ENCODE measurements around the gene ZNRF3. TPM values are rescaled to one million over a fixed set of nuclear protein-coding genes. Genes with fewer than 3 reads are reported as not detected.
"Not testable (repeated sequence)": the region's sequence is repeated elsewhere in the genome, so short reads cannot be mapped to it uniquely, and the experiment has no call there.

ZNRF3 gene
- 10 to 100 TPM; 26.9 to 28.8 (median 27.6) TPM for polyA plus RNA-seq (ENCODE audit: insufficient read length in 3 of 3)

- DNase-seq (ENCODE audit: low read depth in 3 of 3, low spot score in 2 of 3): peak; percentile 64 to 80 (median 78)
Observed at GRCh38 chr22:28882878-28883656, at the start of gene ZNRF3. ZNRF3 (plus strand) TSS chr22:28883572; CDS start chr22:28883767, 195 bp downstream.

- DNase-seq (ENCODE audit: low read depth in 3 of 3, low spot score in 2 of 3): no peak
Observed at GRCh38 chr22:28835630-28836189, 47.7 kb upstream of the ZNRF3 start.

- no peak for DNase-seq (ENCODE audit: low read depth in 3 of 3, low spot score in 2 of 3)
Observed at GRCh38 chr22:28837640-28838039, 45.7 kb upstream of the ZNRF3 start.

GRCh38 chr22:28838971-28839370 is 44.4 kb upstream of the ZNRF3 start:
- no peak for DNase-seq (ENCODE audit: low read depth in 3 of 3, low spot score in 2 of 3)

- DNase-seq (ENCODE audit: low read depth in 3 of 3, low spot score in 2 of 3): no peak
Observed at GRCh38 chr22:28841111-28841510, 42.3 kb upstream of the ZNRF3 start.

GRCh38 chr22:28843633-28844032 is 39.7 kb upstream of the ZNRF3 start:
- DNase-seq (ENCODE audit: low read depth in 3 of 3, low spot score in 2 of 3): no peak

- not testable (repeated sequence) for DNase-seq (ENCODE audit: low read depth in 3 of 3, low spot score in 2 of 3)
Observed at GRCh38 chr22:28844277-28844676, 39.1 kb upstream of the ZNRF3 start.

GRCh38 chr22:28846994-28847393 is 36.4 kb upstream of the ZNRF3 start:
- no peak for DNase-seq (ENCODE audit: low read depth in 3 of 3, low spot score in 2 of 3)

GRCh38 chr22:28855355-28856094 is 27.8 kb upstream of the ZNRF3 start:
- peak; percentile 63 to 77 (median 71) for DNase-seq (ENCODE audit: low read depth in 3 of 3, low spot score in 2 of 3)

- DNase-seq (ENCODE audit: low read depth in 3 of 3, low spot score in 2 of 3): no peak
Observed at GRCh38 chr22:28856095-28856455, 27.3 kb upstream of the ZNRF3 start.

- no peak for DNase-seq (ENCODE audit: low read depth in 3 of 3, low spot score in 2 of 3)
Observed at GRCh38 chr22:28857288-28857687, 26.1 kb upstream of the ZNRF3 start.

- no peak for DNase-seq (ENCODE audit: low read depth in 3 of 3, low spot score in 2 of 3)
Observed at GRCh38 chr22:28864878-28865596, 18.3 kb upstream of the ZNRF3 start.

- no peak for DNase-seq (ENCODE audit: low read depth in 3 of 3, low spot score in 2 of 3)
Observed at GRCh38 chr22:28867191-28867590, 16.2 kb upstream of the ZNRF3 start.

- not testable (repeated sequence) for DNase-seq (ENCODE audit: low read depth in 3 of 3, low spot score in 2 of 3)
Observed at GRCh38 chr22:28868389-28868788, 15.0 kb upstream of the ZNRF3 start.

GRCh38 chr22:28869736-28870135 is 13.6 kb upstream of the ZNRF3 start:
- DNase-seq (ENCODE audit: low read depth in 3 of 3, low spot score in 2 of 3): no peak

GRCh38 chr22:28873183-28873963 is 10.0 kb upstream of the ZNRF3 start:
- DNase-seq (ENCODE audit: low read depth in 3 of 3, low spot score in 2 of 3): no peak

GRCh38 chr22:28874061-28874460 is 9.3 kb upstream of the ZNRF3 start:
- no peak for DNase-seq (ENCODE audit: low read depth in 3 of 3, low spot score in 2 of 3)

- DNase-seq (ENCODE audit: low read depth in 3 of 3, low spot score in 2 of 3): no peak
Observed at GRCh38 chr22:28874811-28875320, 8.5 kb upstream of the ZNRF3 start.

- no peak for DNase-seq (ENCODE audit: low read depth in 3 of 3, low spot score in 2 of 3)
Observed at GRCh38 chr22:28882545-28882877, 861 bp upstream of the ZNRF3 start.

- no peak for DNase-seq (ENCODE audit: low read depth in 3 of 3, low spot score in 2 of 3)
Observed at GRCh38 chr22:28883657-28883916, 215 bp downstream of the ZNRF3 start.

Measured in right renal cortex interstitium (tissue), 3 donors.